ENCODE data around the gene PTS.
A peak's percentile ranks its signal among the peaks of the same experiment; 100 is the strongest.

Gene PTS

GRCh38 chr11:112221274-112221835 is 4.9 kb upstream of the PTS start:
- DNase-seq (ENCODE audit: low read depth, low spot score), result no peak

GRCh38 chr11:112222303-112222702 is 3.9 kb upstream of the PTS start:
- DNase-seq (ENCODE audit: low read depth, low spot score), result no peak

- DNase-seq (ENCODE audit: low read depth, low spot score), result no peak
These were observed 3.1 kb upstream of the PTS start for GRCh38 chr11:112223121-112223520.

- DNase-seq (ENCODE audit: low read depth, low spot score), result no peak
These were observed 2.3 kb upstream of the PTS start for GRCh38 chr11:112223754-112224532.

- DNase-seq (ENCODE audit: low read depth, low spot score), result no peak
These were observed 521 bp upstream of the PTS start for GRCh38 chr11:112225753-112226061.

GRCh38 chr11:112226831-112227401 is 688 bp downstream of the PTS start:
- peak; percentile 10 for DNase-seq (ENCODE audit: low read depth, low spot score)

- no peak for DNase-seq (ENCODE audit: low read depth, low spot score)
These were observed 1.2 kb downstream of the PTS start for GRCh38 chr11:112227471-112227870.

- no peak for DNase-seq (ENCODE audit: low read depth, low spot score)
These were observed 2.5 kb downstream of the PTS start for GRCh38 chr11:112228706-112229105.

GRCh38 chr11:112229159-112229558 is 2.9 kb downstream of the PTS start:
- no peak for DNase-seq (ENCODE audit: low read depth, low spot score)

GRCh38 chr11:112229746-112230433 is 3.7 kb downstream of the PTS start:
- DNase-seq (ENCODE audit: low read depth, low spot score), result no peak

- no peak for DNase-seq (ENCODE audit: low read depth, low spot score)
These were observed 5.7 kb downstream of the PTS start for GRCh38 chr11:112231952-112232351.

GRCh38 chr11:112235750-112236390 is 9.6 kb downstream of the PTS start:
- no peak for DNase-seq (ENCODE audit: low read depth, low spot score)

GRCh38 chr11:112237451-112237850 is 11.2 kb downstream of the PTS start:
- no peak for DNase-seq (ENCODE audit: low read depth, low spot score)

- no peak for DNase-seq (ENCODE audit: low read depth, low spot score)
These were observed 11.8 kb downstream of the PTS start for GRCh38 chr11:112238041-112238440.

GRCh38 chr11:112241486-112241885 is 15.3 kb downstream of the PTS start:
- no peak for DNase-seq (ENCODE audit: low read depth, low spot score)

GRCh38 chr11:112247201-112247600 is 21.0 kb downstream of the PTS start:
- DNase-seq (ENCODE audit: low read depth, low spot score), result no peak

GRCh38 chr11:112248201-112248600 is 22.0 kb downstream of the PTS start:
- no peak for DNase-seq (ENCODE audit: low read depth, low spot score)

- DNase-seq (ENCODE audit: low read depth, low spot score), result no peak
These were observed 23.8 kb downstream of the PTS start for GRCh38 chr11:112249871-112250610.

- DNase-seq (ENCODE audit: low read depth, low spot score), result no peak
These were observed 27.5 kb downstream of the PTS start for GRCh38 chr11:112253605-112254242.

GRCh38 chr11:112255067-112255720 is 29.0 kb downstream of the PTS start:
- DNase-seq (ENCODE audit: low read depth, low spot score), result peak; percentile 28

Data from smooth muscle cell of the brain vasculature (primary cell).